Measurements from ENCODE around the gene COL23A1. TPM values are rescaled to one million over a fixed set of nuclear protein-coding genes. Genes with fewer than 3 reads are reported as not detected.
A peak's percentile ranks its signal among the peaks of the same experiment; 100 is the strongest.

COL23A1 gene
- total and polyA plus RNA-seq, 4 donors = 0.76 to 4.4 (median 1.3) TPM

DNA sequence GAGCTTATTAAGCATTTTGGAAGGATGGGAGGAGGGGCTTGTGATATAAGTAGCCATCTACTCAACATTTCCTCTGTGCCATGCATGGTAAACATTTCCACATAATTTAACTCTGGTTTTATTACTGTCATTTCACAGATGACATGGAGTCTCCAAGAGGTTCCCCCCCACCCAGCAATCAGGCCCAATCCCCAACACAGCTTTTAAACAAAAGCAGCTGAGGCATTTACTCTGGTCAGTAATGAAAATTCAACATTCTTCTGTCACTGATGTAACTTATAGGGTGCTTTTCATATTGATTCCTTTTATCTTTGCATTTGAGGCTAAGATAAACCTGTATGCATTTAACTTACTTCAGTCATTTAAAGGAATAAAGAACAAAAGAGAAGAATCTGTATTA, 128.1 kb downstream of the COL23A1 start:
- ATAC-seq (ENCODE audit: insufficient read depth, low FRiP score) (no peak), DNase-seq (no peak)
- Histone ChIP-seq H3K27ac (ENCODE audit: low read depth in 1 of 2, low read length in 1 of 2) (no peak overlapping the region), H3K9ac (ENCODE audit: insufficient read depth in 1 of 2, low read length in 2 of 2) (no peak overlapping the region), H3K9me3 (ENCODE audit: control insufficient read depth in 4 of 4, insufficient read depth in 3 of 4, low read length in 3 of 4) (no peaks in the 10 kb centered on the region), H3K27me3 (ENCODE audit: control insufficient read depth in 3 of 3, insufficient read depth in 3 of 3, low read length in 2 of 3) (no peaks in the 10 kb centered on the region), H3K36me3 (ENCODE audit: control insufficient read depth in 4 of 4, insufficient read depth in 4 of 4, low read length in 4 of 4) (no peaks in the 10 kb centered on the region), H3K4me3 (no peak overlapping the region), H3K4me1 (ENCODE audit: control insufficient read depth in 5 of 5, insufficient read depth in 5 of 5, low read length in 5 of 5) (peaks cover 4 to 18% (median 5%) of the 10 kb centered on the region in 5 donors)
- TF ChIP-seq, protein P1, sequence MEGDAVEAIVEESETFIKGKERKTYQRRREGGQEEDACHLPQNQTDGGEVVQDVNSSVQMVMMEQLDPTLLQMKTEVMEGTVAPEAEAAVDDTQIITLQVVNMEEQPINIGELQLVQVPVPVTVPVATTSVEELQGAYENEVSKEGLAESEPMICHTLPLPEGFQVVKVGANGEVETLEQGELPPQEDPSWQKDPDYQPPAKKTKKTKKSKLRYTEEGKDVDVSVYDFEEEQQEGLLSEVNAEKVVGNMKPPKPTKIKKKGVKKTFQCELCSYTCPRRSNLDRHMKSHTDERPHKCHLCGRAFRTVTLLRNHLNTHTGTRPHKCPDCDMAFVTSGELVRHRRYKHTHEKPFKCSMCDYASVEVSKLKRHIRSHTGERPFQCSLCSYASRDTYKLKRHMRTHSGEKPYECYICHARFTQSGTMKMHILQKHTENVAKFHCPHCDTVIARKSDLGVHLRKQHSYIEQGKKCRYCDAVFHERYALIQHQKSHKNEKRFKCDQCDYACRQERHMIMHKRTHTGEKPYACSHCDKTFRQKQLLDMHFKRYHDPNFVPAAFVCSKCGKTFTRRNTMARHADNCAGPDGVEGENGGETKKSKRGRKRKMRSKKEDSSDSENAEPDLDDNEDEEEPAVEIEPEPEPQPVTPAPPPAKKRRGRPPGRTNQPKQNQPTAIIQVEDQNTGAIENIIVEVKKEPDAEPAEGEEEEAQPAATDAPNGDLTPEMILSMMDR (IDR thresholded peaks at IDR 0.05; ENCODE audit: control extremely low read depth, extremely low read depth) = no peak

DNA sequence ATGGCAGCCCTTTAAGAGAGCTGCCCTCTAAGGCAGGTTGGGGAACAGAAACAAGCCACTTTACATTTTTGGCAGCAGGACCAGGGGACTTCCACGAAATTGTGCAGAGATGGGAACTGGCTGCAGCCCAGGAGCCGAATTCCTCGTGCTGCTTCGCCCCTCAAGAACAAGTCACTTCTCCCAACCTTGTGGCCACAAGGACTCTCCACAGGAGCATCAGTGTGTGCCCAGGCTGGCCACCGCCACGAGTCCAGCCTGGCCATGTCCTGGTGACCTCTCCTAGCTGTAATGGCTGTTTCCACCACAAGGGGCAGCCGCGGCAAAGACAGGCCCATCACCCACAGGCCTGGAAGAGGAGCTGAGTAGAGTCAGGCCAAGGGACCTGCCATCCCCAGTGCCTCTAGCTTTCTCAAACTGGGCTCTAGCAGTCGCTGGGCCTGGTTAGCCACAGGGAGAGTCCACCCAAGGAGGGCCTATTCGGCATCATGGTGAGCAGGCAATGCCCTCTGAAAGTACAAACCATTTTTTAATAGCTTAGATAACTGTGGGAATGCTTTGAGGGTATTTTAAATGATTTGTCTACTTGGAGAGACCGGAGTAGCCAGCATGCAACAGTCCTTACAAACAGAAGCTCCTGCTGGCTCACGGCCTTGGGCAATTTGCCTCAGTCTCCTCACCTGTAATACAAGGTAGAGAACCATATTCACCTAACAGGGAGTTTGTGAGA, 129.0 kb downstream of the COL23A1 start:
- no peaks in the 10 kb centered on the region for H3K27me3 ChIP-seq (ENCODE audit: control insufficient read depth in 3 of 3, insufficient read depth in 3 of 3, low read length in 2 of 3)
- DNase-seq (peak; percentile 75 to 77 (median 76)), ATAC-seq (ENCODE audit: insufficient read depth, low FRiP score) (peak; percentile 68)
- H3K36me3 ChIP-seq (ENCODE audit: control insufficient read depth in 4 of 4, insufficient read depth in 4 of 4, low read length in 4 of 4) = no peaks in the 10 kb centered on the region
- peaks cover 0 to 13% (median 3%) of the 10 kb centered on the region in 5 donors for H3K4me1 ChIP-seq (ENCODE audit: control insufficient read depth in 5 of 5, insufficient read depth in 5 of 5, low read length in 5 of 5)
- TF ChIP-seq, protein P1 (IDR thresholded peaks at IDR 0.05; ENCODE audit: control extremely low read depth, extremely low read depth) = peak; percentile 66
- H3K9ac ChIP-seq (ENCODE audit: insufficient read depth in 1 of 2, low read length in 2 of 2) = no peak overlapping the region
- H3K9me3 ChIP-seq (ENCODE audit: control insufficient read depth in 4 of 4, insufficient read depth in 3 of 4, low read length in 3 of 4) = no peaks in the 10 kb centered on the region
- no peak overlapping the region for H3K4me3 ChIP-seq
- WGBS, 2 donors = 32 to 35% methylated on average over 12 of the region's 12 CpGs
- peak overlapping the region in 1 of 2 donors; percentile 69 for H3K27ac ChIP-seq (ENCODE audit: low read depth in 1 of 2, low read length in 1 of 2)

DNA sequence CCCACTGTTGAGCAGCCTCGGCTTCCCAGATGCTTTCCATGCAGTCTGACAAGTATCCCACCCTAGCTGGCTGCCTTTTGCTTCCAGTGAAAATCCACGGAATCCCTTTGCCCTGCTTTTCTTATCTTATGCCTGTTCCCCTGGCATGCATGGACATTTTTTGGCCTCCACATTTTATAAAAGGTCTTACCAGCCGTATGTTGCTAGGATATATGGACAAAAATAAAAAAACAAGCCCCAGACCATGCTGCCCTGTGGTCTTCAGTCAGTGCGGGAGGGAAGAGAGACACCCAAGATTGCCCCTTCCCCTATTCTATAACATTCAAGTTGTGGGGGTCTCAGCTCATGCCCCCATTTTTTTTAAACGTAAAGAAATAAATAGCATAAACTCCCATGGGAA, 129.6 kb downstream of the COL23A1 start:
- Histone ChIP-seq H3K27ac (ENCODE audit: low read depth in 1 of 2, low read length in 1 of 2) (peak overlapping the region in 1 of 2 donors; percentile 69), H3K4me1 (ENCODE audit: control insufficient read depth in 5 of 5, insufficient read depth in 5 of 5, low read length in 5 of 5) (peaks cover 0 to 13% (median 3%) of the 10 kb centered on the region in 5 donors), H3K9me3 (ENCODE audit: control insufficient read depth in 4 of 4, insufficient read depth in 3 of 4, low read length in 3 of 4) (no peaks in the 10 kb centered on the region), H3K36me3 (ENCODE audit: control insufficient read depth in 4 of 4, insufficient read depth in 4 of 4, low read length in 4 of 4) (no peaks in the 10 kb centered on the region), H3K27me3 (ENCODE audit: control insufficient read depth in 3 of 3, insufficient read depth in 3 of 3, low read length in 2 of 3) (no peaks in the 10 kb centered on the region), H3K4me3 (no peak overlapping the region), H3K9ac (ENCODE audit: insufficient read depth in 1 of 2, low read length in 2 of 2) (no peak overlapping the region)
- TF ChIP-seq, protein P1 (IDR thresholded peaks at IDR 0.05; ENCODE audit: control extremely low read depth, extremely low read depth) = no peak
- 59 to 68% methylated on average over 5 of the region's 5 CpGs for WGBS, 2 donors
- ATAC-seq (ENCODE audit: insufficient read depth, low FRiP score) = no peak
- no peak for DNase-seq
